Stimulated activated effector memory CD8-positive, alpha-beta T cell treated with anti-CD3 and anti-CD28 coated beads, Interleukin-12 subunit alpha, Interleukin-12 subunit beta, amount 100 ng/mL, for 72 hours (primary cell): ENCODE measurements around the gene NUP188.

Source experiments
- ATAC-seq: fragments of 150-1000 bp; cut with Tn5 transposase; 2 replicates; pipeline ENCODE4 v1.10.0; 2021
- DNase-seq, 2 donors: peaks; one replicate each; pipeline ENCODE4 v3.0.0; 2021 to 2022; ENCODE audit warnings: low spot score in 2 of 2
- H3K27ac Mint-ChIP-seq: one replicate; pipeline ENCODE4 v1.8.0; 2022; ENCODE audit warnings: mild to moderate bottlenecking, mixed read lengths
- H3K36me3 Mint-ChIP-seq: one replicate; pipeline ENCODE4 v1.8.0; 2022; ENCODE audit warnings: mild to moderate bottlenecking, mixed read lengths
- H3K4me1 Mint-ChIP-seq: one replicate; pipeline ENCODE4 v1.8.0; 2022; ENCODE audit warnings: mixed read lengths
- H3K4me3 Mint-ChIP-seq: one replicate; pipeline ENCODE4 v1.8.0; 2022; ENCODE audit warnings: mild to moderate bottlenecking, mixed read lengths
- H3K9me3 Mint-ChIP-seq: one replicate; pipeline ENCODE4 v1.8.0; 2022; ENCODE audit warnings: mixed read lengths

NUP188 gene

GRCh38 chr9:128909859-128910258 is 37.6 kb upstream of the NUP188 start:
- Mint-ChIP-seq H3K27ac (peak overlapping the region; percentile 83), H3K4me1 (peaks cover 49% of the 10 kb centered on the region), H3K36me3 (peaks cover 37% of the 10 kb centered on the region), H3K9me3 (no peaks in the 10 kb centered on the region), H3K4me3 (no peak overlapping the region)
- ATAC-seq (no peak), DNase-seq (no peak)

GRCh38 chr9:128910906-128911305 is 36.6 kb upstream of the NUP188 start:
- H3K27ac Mint-ChIP-seq, result peak overlapping the region; percentile 92
- DNase-seq (no peak), ATAC-seq (no peak)
- no peak overlapping the region for H3K4me3 Mint-ChIP-seq
- H3K4me1 Mint-ChIP-seq, result peaks cover 49% of the 10 kb centered on the region
- no peaks in the 10 kb centered on the region for H3K9me3 Mint-ChIP-seq
- peaks cover 43% of the 10 kb centered on the region for H3K36me3 Mint-ChIP-seq

- no peak for ATAC-seq
- H3K27ac Mint-ChIP-seq, result peak overlapping the region; percentile 92
- no peak overlapping the region for H3K4me3 Mint-ChIP-seq
- no peaks in the 10 kb centered on the region for H3K9me3 Mint-ChIP-seq
- no peak for DNase-seq
- peaks cover 49% of the 10 kb centered on the region for H3K4me1 Mint-ChIP-seq
- peaks cover 47% of the 10 kb centered on the region for H3K36me3 Mint-ChIP-seq
Measured at GRCh38 chr9:128911529-128912035, 35.9 kb upstream of the NUP188 start.

GRCh38 chr9:128912270-128912853 is 35.1 kb upstream of the NUP188 start:
- peak overlapping the region; percentile 11 for H3K4me3 Mint-ChIP-seq
- peak; percentile 55 for ATAC-seq

GRCh38 chr9:128913048-128913900 is 34.2 kb upstream of the NUP188 start:
- Mint-ChIP-seq H3K4me1 (peaks cover 45% of the 10 kb centered on the region), H3K27ac (peak overlapping the region; percentile 92), H3K9me3 (no peaks in the 10 kb centered on the region), H3K4me3 (peak overlapping the region; percentile 11), H3K36me3 (peaks cover 55% of the 10 kb centered on the region)
- ATAC-seq (no peak), DNase-seq (no peak)

More at GRCh38 chr9:128912270-128912853, 35.1 kb upstream of the NUP188 start:
- Mint-ChIP-seq H3K4me1 (peaks cover 48% of the 10 kb centered on the region), H3K36me3 (peaks cover 53% of the 10 kb centered on the region), H3K27ac (peak overlapping the region; percentile 92), H3K9me3 (no peaks in the 10 kb centered on the region)
- DNase-seq, result no peak

GRCh38 chr9:128913995-128914772 is 33.3 kb upstream of the NUP188 start:
- Mint-ChIP-seq H3K4me3 (no peak overlapping the region), H3K9me3 (no peaks in the 10 kb centered on the region), H3K4me1 (peaks cover 39% of the 10 kb centered on the region), H3K27ac (peak overlapping the region; percentile 92), H3K36me3 (peaks cover 54% of the 10 kb centered on the region)
- DNase-seq, result no peak
- peak; percentile 38 for ATAC-seq

GRCh38 chr9:128916204-128916603 is 31.3 kb upstream of the NUP188 start:
- Mint-ChIP-seq H3K4me1 (peaks cover 23% of the 10 kb centered on the region), H3K27ac (no peak overlapping the region), H3K36me3 (peaks cover 46% of the 10 kb centered on the region), H3K4me3 (no peak overlapping the region), H3K9me3 (no peaks in the 10 kb centered on the region)
- DNase-seq, result no peak
- ATAC-seq, result no peak

GRCh38 chr9:128916745-128917144 is 30.8 kb upstream of the NUP188 start:
- Mint-ChIP-seq H3K9me3 (no peaks in the 10 kb centered on the region), H3K4me1 (peaks cover 20% of the 10 kb centered on the region), H3K36me3 (peaks cover 52% of the 10 kb centered on the region), H3K4me3 (no peak overlapping the region), H3K27ac (no peak overlapping the region)
- no peak for DNase-seq
- no peak for ATAC-seq

- H3K27ac Mint-ChIP-seq, result no peak overlapping the region
- peaks cover 18% of the 10 kb centered on the region for H3K4me1 Mint-ChIP-seq
- H3K9me3 Mint-ChIP-seq, result no peaks in the 10 kb centered on the region
- ATAC-seq (no peak), DNase-seq (no peak)
- peaks cover 53% of the 10 kb centered on the region for H3K36me3 Mint-ChIP-seq
- H3K4me3 Mint-ChIP-seq, result no peak overlapping the region
Measured at GRCh38 chr9:128917151-128917849, 30.2 kb upstream of the NUP188 start.

- DNase-seq, result no peak
- peaks cover 6% of the 10 kb centered on the region for H3K4me1 Mint-ChIP-seq
- peaks cover 43% of the 10 kb centered on the region for H3K36me3 Mint-ChIP-seq
- H3K9me3 Mint-ChIP-seq, result no peaks in the 10 kb centered on the region
- no peak for ATAC-seq
- H3K27ac Mint-ChIP-seq, result peak overlapping the region; percentile 70
- H3K4me3 Mint-ChIP-seq, result no peak overlapping the region
Measured at GRCh38 chr9:128918921-128919320, 28.6 kb upstream of the NUP188 start.

GRCh38 chr9:128919402-128920089 is 28.0 kb upstream of the NUP188 start:
- no peak for DNase-seq

GRCh38 chr9:128920381-128921058 is 27.0 kb upstream of the NUP188 start, which contains the start of gene PHYHD1:
PHYHD1 (plus strand) TSS chr9:128920982; CDS start chr9:128922324, 1,342 bp downstream.
- no peak for DNase-seq
- Mint-ChIP-seq H3K4me3 (no peak within 1 kb of the TSS), H3K9me3 (no peaks in the 10 kb centered on the region), H3K36me3 (peaks cover 41% of the 10 kb centered on the region), H3K27ac (peak within 1 kb of the TSS; percentile 20), H3K4me1 (peaks cover 6% of the 10 kb centered on the region)
- ATAC-seq, result no peak

More at GRCh38 chr9:128919402-128920089, 28.0 kb upstream of the NUP188 start:
- no peak for ATAC-seq
- Mint-ChIP-seq H3K36me3 (peaks cover 43% of the 10 kb centered on the region), H3K9me3 (no peaks in the 10 kb centered on the region), H3K4me3 (no peak overlapping the region), H3K27ac (peak overlapping the region; percentile 70), H3K4me1 (peaks cover 6% of the 10 kb centered on the region)

- peaks cover 27% of the 10 kb centered on the region for H3K36me3 Mint-ChIP-seq
- ATAC-seq, result peak; percentile 67
- no peaks in the 10 kb centered on the region for H3K9me3 Mint-ChIP-seq
- peaks cover 10% of the 10 kb centered on the region for H3K4me1 Mint-ChIP-seq
- no peak for DNase-seq
- H3K27ac Mint-ChIP-seq, result peak overlapping the region; percentile 20
- H3K4me3 Mint-ChIP-seq, result no peak overlapping the region
Measured at GRCh38 chr9:128921881-128922763, 25.4 kb upstream of the NUP188 start.
